ENCODE data around the gene ZBTB7C.

The ZBTB7C gene

GRCh38 chr18:48002933-48003365 lies 406.2 kb downstream of the ZBTB7C start:
- DNase-seq (ENCODE audit: low read depth in 2 of 2): no peak

GRCh38 chr18:48000701-48001100 lies 408.5 kb downstream of the ZBTB7C start:
- no peak for DNase-seq (ENCODE audit: low read depth in 2 of 2)

- no peak for DNase-seq (ENCODE audit: low read depth in 2 of 2)
Measured at GRCh38 chr18:47999801-48000248, 409.4 kb downstream of the ZBTB7C start.

- no peak for DNase-seq (ENCODE audit: low read depth in 2 of 2)
Measured at GRCh38 chr18:47997338-47997780, 411.8 kb downstream of the ZBTB7C start.

GRCh38 chr18:47996091-47996541 lies 413.1 kb downstream of the ZBTB7C start:
- DNase-seq (ENCODE audit: low read depth in 2 of 2): no peak

GRCh38 chr18:47995654-47996053 lies 413.5 kb downstream of the ZBTB7C start:
- no peak for DNase-seq (ENCODE audit: low read depth in 2 of 2)

- DNase-seq (ENCODE audit: low read depth in 2 of 2): no peak
Measured at GRCh38 chr18:47993409-47993808, 415.8 kb downstream of the ZBTB7C start.

- no peak for DNase-seq (ENCODE audit: low read depth in 2 of 2)
Measured at GRCh38 chr18:47992976-47993375, 416.2 kb downstream of the ZBTB7C start.

GRCh38 chr18:47992266-47992665 lies 416.9 kb downstream of the ZBTB7C start:
- no peak for DNase-seq (ENCODE audit: low read depth in 2 of 2)

- no peak for DNase-seq (ENCODE audit: low read depth in 2 of 2)
Measured at GRCh38 chr18:47990981-47991380, 418.2 kb downstream of the ZBTB7C start.

GRCh38 chr18:47987388-47987699 lies 421.8 kb downstream of the ZBTB7C start:
- DNase-seq (ENCODE audit: low read depth in 2 of 2): no peak

GRCh38 chr18:47986620-47987387 lies 422.4 kb downstream of the ZBTB7C start:
- DNase-seq (ENCODE audit: low read depth in 2 of 2): no peak

- no peak for DNase-seq (ENCODE audit: low read depth in 2 of 2)
Measured at GRCh38 chr18:47985866-47986265, 423.3 kb downstream of the ZBTB7C start.

- no peak for DNase-seq (ENCODE audit: low read depth in 2 of 2)
Measured at GRCh38 chr18:47984991-47985390, 424.2 kb downstream of the ZBTB7C start.

GRCh38 chr18:47983946-47984345 lies 425.2 kb downstream of the ZBTB7C start:
- no peak for DNase-seq (ENCODE audit: low read depth in 2 of 2)

GRCh38 chr18:47983055-47983454 lies 426.1 kb downstream of the ZBTB7C start:
- no peak for DNase-seq (ENCODE audit: low read depth in 2 of 2)

GRCh38 chr18:47981830-47982229 lies 427.4 kb downstream of the ZBTB7C start:
- no peak for DNase-seq (ENCODE audit: low read depth in 2 of 2)

GRCh38 chr18:47981320-47981719 lies 427.9 kb downstream of the ZBTB7C start:
- DNase-seq (ENCODE audit: low read depth in 2 of 2): no peak

GRCh38 chr18:47979611-47980200 lies 429.5 kb downstream of the ZBTB7C start:
- DNase-seq (ENCODE audit: low read depth in 2 of 2): no peak

GRCh38 chr18:47978603-47979002 lies 430.6 kb downstream of the ZBTB7C start:
- DNase-seq (ENCODE audit: low read depth in 2 of 2): no peak

GRCh38 chr18:47978141-47978540 lies 431.0 kb downstream of the ZBTB7C start:
- DNase-seq (ENCODE audit: low read depth in 2 of 2): no peak

All from stimulated activated CD4-positive, alpha-beta T cell treated with anti-CD3 and anti-CD28 coated beads, Interleukin-1b, Interleukin-23, amount 100 ng/mL, for 1 hour (primary cell).